HEK293T (cell line): ENCODE measurements around the gene TUBB3.
A peak's percentile ranks its signal among the peaks of the same experiment; 100 is the strongest.
"Not testable (repeated sequence)": the region's sequence is repeated elsewhere in the genome, so short reads cannot be mapped to it uniquely, and the experiment has no call there.

Source experiments
- CTCF ChIA-PET: fragments of 350-600 bp; formaldehyde crosslinking; extraction: SDS; loops from one replicate; lab custom pipeline; 2021; ENCODE audit warnings: antibody characterized with exemption, inconsistent platforms; lab: Yijun Ruan, JAX
- POLR2A ChIA-PET: fragments of 350-600 bp; formaldehyde crosslinking; extraction: SDS; loops from one replicate; lab custom pipeline; 2020; ENCODE audit warnings: antibody characterized with exemption, inconsistent platforms; lab: Yijun Ruan, JAX
- DNase-seq: peaks from one replicate; pipeline ENCODE4 v3.0.0; 2012; ENCODE audit warnings: mixed read lengths; ENCODE audit errors: extremely low spot score
- ARNT ChIP-seq: fragments of 450-650 bp; IDR thresholded peaks from 2 replicates; pipeline ENCODE4 v1.6.1; 2017; ENCODE audit warnings: mild to moderate bottlenecking
- BHLHE40 ChIP-seq: fragments of 450-650 bp; IDR thresholded peaks from 2 replicates; pipeline ENCODE4 v1.6.1; 2016; ENCODE audit warnings: mild to moderate bottlenecking, moderate library complexity, borderline replicate concordance
- CTBP1 ChIP-seq: fragments of 450-650 bp; IDR thresholded peaks from 2 replicates; pipeline ENCODE4 v1.6.1; 2016; ENCODE audit warnings: borderline replicate concordance
- ELF4 ChIP-seq: fragments of 450-650 bp; IDR thresholded peaks from 2 replicates; pipeline ENCODE4 v1.6.1; 2017; ENCODE audit warnings: antibody characterized with exemption
- FOXA1 ChIP-seq: fragments of 450-650 bp; IDR thresholded peaks from 2 replicates; pipeline ENCODE4 v1.6.1; 2016; ENCODE audit warnings: mild to moderate bottlenecking
- FOXK2 ChIP-seq: fragments of 450-650 bp; IDR thresholded peaks from 2 replicates; pipeline ENCODE4 v1.6.1; 2016; ENCODE audit warnings: mild to moderate bottlenecking
- FOXM1 ChIP-seq: fragments of 450-650 bp; IDR thresholded peaks from 2 replicates; pipeline ENCODE4 v1.6.1; 2017; ENCODE audit warnings: mild to moderate bottlenecking, borderline replicate concordance
- HDGF ChIP-seq: fragments of 450-650 bp; IDR thresholded peaks from 2 replicates; pipeline ENCODE4 v1.6.1; 2017; ENCODE audit warnings: antibody characterized with exemption, borderline replicate concordance
- L3MBTL2 ChIP-seq: fragments of 450-650 bp; conservative IDR thresholded peaks from 2 replicates; pipeline ENCODE4 v1.6.1; 2016; ENCODE audit warnings: mild to moderate bottlenecking
- LEF1 ChIP-seq: fragments of 450-650 bp; IDR thresholded peaks from 2 replicates; pipeline ENCODE4 v1.6.1; 2017; ENCODE audit warnings: mild to moderate bottlenecking, borderline replicate concordance
- NFRKB ChIP-seq: fragments of 450-650 bp; IDR thresholded peaks from 2 replicates; pipeline ENCODE4 v1.6.1; 2016; ENCODE audit warnings: mild to moderate bottlenecking, moderate library complexity
- SP1 ChIP-seq: fragments of 450-650 bp; IDR thresholded peaks from 2 replicates; pipeline ENCODE4 v1.6.1; 2017
- SUZ12 ChIP-seq: fragments of 450-650 bp; IDR thresholded peaks from 2 replicates; pipeline ENCODE4 v1.6.1; 2016; ENCODE audit warnings: mild to moderate bottlenecking
- TARDBP ChIP-seq: fragments of 450-650 bp; IDR thresholded peaks from 2 replicates; pipeline ENCODE4 v1.6.1; 2016
- ZNF384 ChIP-seq: fragments of 450-650 bp; IDR thresholded peaks from 2 replicates; pipeline ENCODE4 v1.6.1; 2016
- TF ChIP-seq, protein P1 (sequence below): fragments of 450-650 bp; IDR thresholded peaks from 2 replicates; pipeline ENCODE4 v1.6.1; 2016

TUBB3 gene

DNA sequence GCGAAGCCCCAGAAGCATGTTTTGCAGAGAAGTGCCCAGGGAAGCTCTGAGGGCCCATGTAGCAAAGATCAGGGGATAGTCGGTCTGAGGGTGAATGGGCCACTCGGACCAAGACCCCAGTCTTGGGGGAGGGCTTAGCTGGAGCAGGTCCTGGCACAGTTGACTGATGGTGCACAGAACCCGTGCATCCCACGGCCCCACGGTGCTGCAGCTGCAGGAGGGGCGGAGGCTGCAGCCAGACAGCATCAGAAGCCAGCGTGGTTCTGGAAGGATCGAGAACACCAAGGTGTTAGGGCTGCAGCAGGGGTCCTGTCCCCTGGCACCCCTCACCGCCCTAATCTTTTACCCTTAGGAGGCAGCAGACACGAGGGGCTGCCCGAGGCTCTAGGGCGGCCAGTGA is 11.0 kb upstream of the TUBB3 start:
- POLR2A ChIA-PET, result interaction anchor here (1.0 kb wide), 1 partner anchor 39 kb away, joined by 3 read pairs; the partner anchor contains the start of gene TCF25
- CTCF ChIA-PET, result no interaction called here
- TF ChIP-seq NFRKB (no peak), SUZ12 (no peak), ELF4 (no peak), FOXM1 (no peak), LEF1 (no peak), FOXA1 (no peak)
- no peak for DNase-seq

DNA sequence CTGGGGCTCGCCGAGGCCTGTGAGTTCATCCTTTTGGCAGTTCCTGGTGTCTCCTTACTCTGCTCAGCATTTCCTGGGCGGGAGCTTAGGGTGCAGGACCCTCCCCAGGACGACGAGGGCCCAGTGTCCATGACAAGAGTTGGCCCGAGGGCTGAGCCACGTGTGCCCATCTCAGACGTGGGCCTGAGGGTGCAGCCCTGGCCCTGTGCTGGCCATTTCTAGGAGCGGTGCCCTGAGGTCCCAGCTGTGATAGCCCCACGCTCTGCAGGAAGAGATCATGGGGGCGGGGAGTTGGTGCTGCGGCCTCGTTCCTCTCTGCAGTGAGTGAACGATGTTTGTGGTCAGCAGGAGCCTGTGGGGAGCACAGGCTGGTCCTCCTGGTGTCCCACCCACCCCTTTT is 10.5 kb upstream of the TUBB3 start:
- ChIA-PET CTCF (no interaction called here), POLR2A (interaction anchor here (1.0 kb wide), 1 partner anchor 39 kb away, joined by 3 read pairs; the partner anchor contains the start of gene TCF25)
- TF ChIP-seq L3MBTL2, result no peak
- no peak for TF ChIP-seq SUZ12
- no peak for TF ChIP-seq TARDBP
- TF ChIP-seq, protein P1, sequence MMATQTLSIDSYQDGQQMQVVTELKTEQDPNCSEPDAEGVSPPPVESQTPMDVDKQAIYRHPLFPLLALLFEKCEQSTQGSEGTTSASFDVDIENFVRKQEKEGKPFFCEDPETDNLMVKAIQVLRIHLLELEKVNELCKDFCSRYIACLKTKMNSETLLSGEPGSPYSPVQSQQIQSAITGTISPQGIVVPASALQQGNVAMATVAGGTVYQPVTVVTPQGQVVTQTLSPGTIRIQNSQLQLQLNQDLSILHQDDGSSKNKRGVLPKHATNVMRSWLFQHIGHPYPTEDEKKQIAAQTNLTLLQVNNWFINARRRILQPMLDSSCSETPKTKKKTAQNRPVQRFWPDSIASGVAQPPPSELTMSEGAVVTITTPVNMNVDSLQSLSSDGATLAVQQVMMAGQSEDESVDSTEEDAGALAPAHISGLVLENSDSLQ, result no peak
- no peak for TF ChIP-seq ARNT
- no peak for TF ChIP-seq BHLHE40
- TF ChIP-seq FOXM1, result no peak
- TF ChIP-seq LEF1, result no peak
- TF ChIP-seq FOXA1, result no peak
- TF ChIP-seq SP1, result no peak
- TF ChIP-seq NFRKB, result no peak
- no peak for TF ChIP-seq FOXK2
- no peak for TF ChIP-seq ZNF384
- TF ChIP-seq ELF4, result no peak
- no peak for TF ChIP-seq CTBP1
- TF ChIP-seq HDGF, result no peak
- no peak for DNase-seq

DNA sequence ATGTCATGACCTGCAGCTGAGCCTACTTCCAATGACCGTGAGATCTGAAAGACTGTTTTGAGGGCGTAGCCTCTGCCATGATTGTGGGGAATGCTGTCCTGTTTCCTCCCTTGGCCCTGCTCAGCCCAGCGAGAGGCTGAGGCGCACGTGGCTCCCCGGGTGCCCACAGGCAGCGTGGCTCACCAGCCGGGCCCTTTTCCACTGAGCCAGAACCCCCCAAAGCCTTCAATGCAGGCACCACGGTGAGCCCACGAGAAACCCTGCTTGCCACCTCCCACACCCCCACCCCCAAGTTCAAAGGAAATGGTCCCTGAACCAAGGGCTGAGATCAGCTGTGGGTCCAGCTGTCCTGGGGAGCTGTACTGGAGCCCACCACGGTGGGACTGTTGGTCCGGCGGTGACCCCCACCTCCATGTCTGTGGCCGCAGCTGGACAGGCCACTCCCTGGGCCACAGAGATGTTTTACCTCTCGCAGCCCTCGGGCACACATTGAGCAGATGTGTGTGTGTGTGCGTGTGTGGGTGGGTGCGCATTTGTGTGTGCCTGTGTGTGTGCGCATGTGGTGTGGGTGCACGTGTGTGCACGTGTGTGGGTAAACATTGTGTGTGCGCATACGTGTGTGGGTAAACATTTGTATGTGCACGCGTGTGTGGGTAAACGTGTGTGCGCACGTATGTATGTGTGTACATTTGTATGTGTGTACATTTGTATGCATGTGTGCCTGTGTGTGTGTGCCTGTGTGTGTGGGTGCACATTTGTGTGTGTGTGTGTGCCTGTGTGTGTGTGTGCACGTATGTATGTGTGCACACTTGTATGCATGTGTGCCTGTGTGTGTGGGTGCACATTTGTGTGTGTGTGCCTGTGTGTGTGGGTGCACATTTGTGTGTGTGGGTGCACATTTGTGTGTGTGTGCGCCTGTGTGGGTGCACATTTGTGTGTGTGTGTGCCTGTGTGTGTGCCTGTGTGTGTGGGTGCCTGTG is 9.4 kb upstream of the TUBB3 start:
- ChIA-PET POLR2A (no interaction called here), CTCF (no interaction called here)
- DNase-seq, result no peak
- TF ChIP-seq FOXK2 (no peak), TARDBP (peak; percentile 94)

DNA sequence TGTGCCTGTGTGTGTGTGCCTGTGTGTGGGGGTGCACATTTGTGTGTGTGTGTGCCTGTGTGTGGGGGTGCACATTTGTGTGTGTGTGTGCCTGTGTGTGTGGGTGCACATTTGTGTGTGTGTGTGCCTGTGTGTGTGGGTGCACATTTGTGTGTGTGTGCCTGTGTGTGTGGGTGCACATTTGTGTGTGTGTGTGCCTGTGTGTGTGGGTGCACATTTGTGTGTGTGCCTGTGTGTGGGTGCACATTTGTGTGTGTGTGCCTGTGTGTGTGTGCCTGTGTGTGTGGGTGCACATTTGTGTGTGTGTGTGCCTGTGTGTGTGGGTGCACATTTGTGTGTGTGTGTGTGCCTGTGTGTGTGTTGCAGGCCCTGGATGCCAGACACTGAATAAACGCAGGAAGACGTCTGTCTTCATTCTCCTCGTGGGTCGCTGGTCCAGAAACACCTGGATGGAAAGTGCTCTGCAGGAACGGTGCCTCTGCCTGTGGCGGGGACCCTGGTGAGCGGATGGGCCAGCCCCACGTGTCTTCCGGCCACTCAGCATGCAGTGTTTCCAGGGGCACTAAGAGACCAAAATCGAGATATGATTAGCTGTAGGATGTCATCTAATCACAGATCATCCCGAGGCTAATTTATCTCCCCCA is 8.4 kb upstream of the TUBB3 start:
- DNase-seq, CTCF ChIA-PET, POLR2A ChIA-PET: not testable (repeated sequence)
- TF ChIP-seq TARDBP, result peak; percentile 83

DNA sequence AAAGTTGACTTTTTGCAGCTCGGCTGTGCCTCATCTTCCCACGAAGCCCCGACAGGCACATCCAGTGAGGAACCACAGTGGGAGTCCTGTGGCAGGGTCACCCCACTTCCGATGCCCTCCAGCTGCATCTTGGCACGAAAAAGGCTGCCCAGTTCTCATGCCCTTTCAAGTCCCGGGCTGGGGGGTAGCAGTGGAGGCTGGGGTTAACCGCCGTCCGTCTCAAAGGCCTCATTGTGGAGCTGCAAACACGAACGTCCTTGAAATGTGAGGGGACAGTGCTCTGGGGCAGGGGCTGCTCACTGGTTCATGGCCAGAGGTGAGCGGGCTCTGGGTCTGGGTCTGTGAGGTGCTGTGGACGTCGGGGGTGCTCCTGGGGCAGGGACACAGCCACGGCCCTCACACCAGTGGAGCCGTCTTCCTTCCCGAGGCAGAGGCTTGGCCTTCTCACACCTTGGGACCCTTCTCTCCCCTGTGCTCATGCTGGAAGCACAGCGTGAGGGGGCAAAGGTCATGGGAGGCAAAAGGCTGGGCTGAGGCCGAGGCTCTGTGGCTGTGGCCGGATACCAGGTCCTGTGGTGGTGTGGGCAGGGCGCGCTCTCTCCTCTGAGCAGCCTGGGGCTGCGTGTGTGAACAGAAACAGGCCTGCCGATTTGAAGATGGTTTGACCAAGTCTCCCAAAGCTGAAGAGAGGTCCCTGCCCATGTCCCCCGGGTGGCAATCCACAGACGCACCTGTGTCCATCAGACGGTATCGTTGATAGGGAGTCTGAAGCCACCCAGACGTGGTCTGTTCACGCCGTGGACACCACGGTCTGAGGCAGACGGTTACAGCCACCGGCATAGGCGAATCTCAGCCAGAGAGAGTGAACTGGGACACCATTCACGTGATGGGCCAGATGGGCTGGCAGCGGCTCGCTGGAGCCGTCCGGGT is 7.6 kb upstream of the TUBB3 start:
- CTCF ChIA-PET, result interaction anchor here (0.6 kb wide), 1 partner anchor 427 kb away, joined by 3 read pairs; no protein-coding TSS in a partner anchor
- POLR2A ChIA-PET, result no interaction called here
- no peak for DNase-seq
- TF ChIP-seq ZNF384, result no peak
- TF ChIP-seq ARNT, result no peak
- TF ChIP-seq LEF1, result no peak
- TF ChIP-seq, protein P1, result no peak
- TF ChIP-seq FOXK2, result no peak
- no peak for TF ChIP-seq ELF4
- no peak for TF ChIP-seq SUZ12
- TF ChIP-seq NFRKB, result no peak
- no peak for TF ChIP-seq HDGF
- TF ChIP-seq BHLHE40, result no peak
- TF ChIP-seq SP1, result no peak
- TF ChIP-seq FOXM1, result no peak
- no peak for TF ChIP-seq TARDBP
- TF ChIP-seq L3MBTL2, result no peak
- TF ChIP-seq FOXA1, result no peak
- TF ChIP-seq CTBP1, result no peak

DNA sequence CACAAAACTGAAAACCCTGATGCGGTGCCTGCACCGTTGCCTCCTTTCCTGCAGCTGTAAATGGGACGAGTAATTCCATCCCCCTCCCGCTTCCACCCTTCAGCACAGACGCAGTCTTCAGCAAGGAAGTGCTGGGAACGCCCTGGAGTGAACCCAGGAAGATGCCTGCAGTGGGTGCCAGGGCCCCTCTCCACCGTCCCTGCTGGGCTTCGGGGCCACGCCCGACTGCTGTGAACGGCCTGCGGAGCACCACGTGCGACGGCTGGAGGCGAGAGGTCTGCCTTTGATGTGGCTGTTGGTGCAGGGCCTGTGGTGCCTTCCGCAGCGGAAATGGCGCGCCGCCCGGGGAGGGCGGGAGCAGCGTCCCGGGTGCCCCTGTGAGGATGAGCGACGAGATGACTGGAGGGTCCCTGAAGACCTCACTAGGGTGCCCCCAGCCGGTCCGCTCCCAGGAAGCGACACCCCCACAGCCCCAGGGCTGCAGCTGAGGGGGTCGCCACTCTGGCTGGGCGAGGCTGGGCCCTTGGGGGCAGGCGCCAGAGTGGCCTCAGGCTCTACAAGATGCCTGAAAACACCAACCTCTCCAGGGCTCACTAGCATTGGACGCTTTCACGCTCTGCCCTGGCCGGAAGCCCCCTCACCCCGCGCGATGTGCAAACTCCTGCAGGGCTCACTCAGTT is 5.2 kb upstream of the TUBB3 start:
- DNase-seq, result peak; percentile 50
- POLR2A ChIA-PET, result interaction anchor here (1.0 to 1.7 kb wide), 5 partner anchors 10 to 103 kb away, joined by 3 to 9 read pairs (median 4); partner anchors contain the start of gene TCF25

More for the DNA sequence above, 5.2 kb upstream of the TUBB3 start:
- CTCF ChIA-PET, result interaction anchor here (1.0 kb wide), 2 partner anchors 8 to 212 kb away, joined by 4 read pairs; no protein-coding TSS in a partner anchor
- TF ChIP-seq L3MBTL2 (peak; percentile 90), CTBP1 (no peak), ZNF384 (no peak), ELF4 (no peak), LEF1 (no peak; the same call in 1 of the 2 replicates)
